A549 (cell line): ENCODE data around the gene BRPF1. TPM values are rescaled to one million over a fixed set of nuclear protein-coding genes. Genes with fewer than 3 reads are reported as not detected.

Source experiments
- ATAC-seq, 2 experiments: fragments of 200-7000 bp in 1 of 2; fragments of >200 bp in 1 of 2; cut with Nextera tagmentation in 1 of 2; cut with Tn5 transposase in 1 of 2; 3 replicates each; pipeline versions ENCODE4 v1.8.0 to v1.9.1; 2018 to 2020; ENCODE audit warnings: mild to moderate bottlenecking in 1 of 2, moderate library complexity in 1 of 2
- CTCF ChIA-PET: fragments of 300-600 bp; sonication (Branson Sonifier 250); formaldehyde crosslinking; extraction: SDS; loops from one replicate; lab custom pipeline; 2021; ENCODE audit warnings: antibody characterized with exemption, inconsistent platforms; lab: Yijun Ruan, JAX
- POLR2A ChIA-PET: fragments of 350-600 bp; formaldehyde crosslinking; extraction: SDS; loops from one replicate; lab custom pipeline; 2021; ENCODE audit warnings: antibody characterized with exemption, inconsistent platforms; lab: Yijun Ruan, JAX
- DNase-seq, 2 experiments: peaks; one replicate each; pipeline versions ENCODE4 v3.0.0 to v3.0.0-alpha.2; 2011 to 2016; ENCODE audit warnings: low read depth in 1 of 2, low spot score in 1 of 2
- FAIRE-seq: peaks from 2 replicates; lab custom pipeline; 2011; peaks lifted over from hg19 to GRCh38; lab: Jason Lieb, UNC
- H3K27ac ChIP-seq, 2 experiments: fragments of >200 bp; sonication (Bioruptor Twin); formaldehyde crosslinking; 3 replicates each; pipeline ENCODE4 v1.5.1; 2016 to 2017
- H3K4me1 ChIP-seq: fragments of >200 bp; sonication (Bioruptor Twin); formaldehyde crosslinking; 3 replicates; pipeline ENCODE4 v1.6.1; 2016
- H3K4me2 ChIP-seq: fragments of >200 bp; sonication (Bioruptor Twin); formaldehyde crosslinking; 3 replicates; pipeline ENCODE4 v1.6.1; 2016
- H3K4me3 ChIP-seq: fragments of >200 bp; sonication (Bioruptor Twin); formaldehyde crosslinking; 3 replicates; pipeline ENCODE4 v1.5.1; 2016
- H3K9me3 ChIP-seq: fragments of >200 bp; sonication (Bioruptor Twin); formaldehyde crosslinking; 3 replicates; pipeline ENCODE4 v1.6.1; 2016
- ATOH8 ChIP-seq: fragments of 250-450 bp; sonication (Bioruptor Pico); IDR thresholded peaks from 2 replicates; pipeline ENCODE4 v1.5.0; 2020; ENCODE audit warnings: low read depth, mild to moderate bottlenecking, moderate library complexity
- BHLHE40 ChIP-seq: IDR thresholded peaks from 2 replicates; pipeline ENCODE4 v1.6.1; 2012; ENCODE audit warnings: low read depth, low read length, inconsistent platforms
- CBX8 ChIP-seq: fragments of 200-600 bp; sonication (generic); IDR thresholded peaks from 2 replicates; pipeline ENCODE4 v1.6.1; 2016
- CHD2 ChIP-seq: fragments of 150-350 bp; IDR thresholded peaks from 2 replicates; pipeline ENCODE4 v1.6.1; 2014; ENCODE audit warnings: low read length; ENCODE audit not compliant: partially characterized antibody
- ESRRA ChIP-seq: fragments of 150-350 bp; IDR thresholded peaks from 2 replicates; pipeline ENCODE4 v1.6.1; 2014; ENCODE audit warnings: mild to moderate bottlenecking, low read length, borderline replicate concordance
- FOXS1 ChIP-seq: fragments of 250-450 bp; sonication (Bioruptor Pico); IDR thresholded peaks from 2 replicates; pipeline ENCODE4 v1.5.0; 2020; ENCODE audit warnings: mild to moderate bottlenecking, moderate library complexity
- GATA3 ChIP-seq: IDR thresholded peaks from 2 replicates; pipeline ENCODE4 v1.6.1; 2012; ENCODE audit warnings: borderline replicate concordance
- HEYL ChIP-seq: fragments of 250-450 bp; sonication (Bioruptor Pico); IDR thresholded peaks from 2 replicates; pipeline ENCODE4 v1.8.0; 2021; ENCODE audit warnings: mild to moderate bottlenecking, moderate library complexity
- HOXA7 ChIP-seq: fragments of 250-450 bp; sonication (Bioruptor Pico); IDR thresholded peaks from 2 replicates; pipeline ENCODE4 v1.5.0; 2020; ENCODE audit warnings: mild to moderate bottlenecking, moderate library complexity
- HOXB13 ChIP-seq: fragments of 250-450 bp; sonication (Bioruptor Pico); IDR thresholded peaks from 2 replicates; pipeline ENCODE4 v1.5.0; 2020; ENCODE audit warnings: low read depth, mild to moderate bottlenecking, moderate library complexity
- JUN ChIP-seq, 2 experiments: fragments of >200 bp; sonication (Bioruptor Twin); formaldehyde crosslinking; IDR thresholded peaks; 2 replicates in 1 of 2; 3 replicates in 1 of 2; pipeline ENCODE4 v1.6.1; 2016 to 2017
- MAFK ChIP-seq: fragments of 450-650 bp; IDR thresholded peaks from 2 replicates; pipeline ENCODE4 v1.6.1; 2014; ENCODE audit not compliant: partially characterized antibody
- MAZ ChIP-seq: fragments of 150-350 bp; IDR thresholded peaks from 2 replicates; pipeline ENCODE4 v1.6.1; 2014; ENCODE audit warnings: antibody characterized with exemption, low read depth, low read length, borderline replicate concordance
- PBX3 ChIP-seq: IDR thresholded peaks from 2 replicates; pipeline ENCODE4 v1.6.1; 2012
- RAD21 ChIP-seq, 2 experiments: fragments of >200 bp in 1 of 2; sonication (Bioruptor Twin) in 1 of 2; formaldehyde crosslinking in 1 of 2; IDR thresholded peaks in 1 of 2; conservative IDR thresholded peaks in 1 of 2; 2 replicates in 1 of 2; 3 replicates in 1 of 2; pipeline ENCODE4 v1.6.1; 2012 to 2018; ENCODE audit warnings: inconsistent platforms in 1 of 2
- RFX5 ChIP-seq: fragments of 450-650 bp; IDR thresholded peaks from 2 replicates; pipeline ENCODE4 v1.7.1; 2014; ENCODE audit warnings: antibody characterized with exemption, mild to moderate bottlenecking, moderate library complexity
- SMC3 ChIP-seq: fragments of >200 bp; sonication (Bioruptor Twin); formaldehyde crosslinking; IDR thresholded peaks from 3 replicates; pipeline ENCODE4 v1.6.1; 2018; ENCODE audit warnings: inconsistent platforms
- TFCP2L1 ChIP-seq: fragments of 250-450 bp; sonication (Bioruptor Pico); IDR thresholded peaks from 2 replicates; pipeline ENCODE4 v1.5.0; 2021; ENCODE audit warnings: mild to moderate bottlenecking
- TP53 ChIP-seq: fragments of 250-450 bp; sonication (Bioruptor Pico); IDR thresholded peaks from 2 replicates; pipeline ENCODE4 v1.5.0; 2021; ENCODE audit warnings: mild to moderate bottlenecking, moderate library complexity
- ZC3H11A ChIP-seq: fragments of 450-650 bp; IDR thresholded peaks from 2 replicates; pipeline ENCODE4 v1.6.1; 2014; ENCODE audit warnings: antibody characterized with exemption, mild to moderate bottlenecking
- ZFP36 ChIP-seq: fragments of 450-650 bp; IDR thresholded peaks from 2 replicates; pipeline ENCODE4 v1.6.1; 2014; ENCODE audit warnings: borderline replicate concordance; ENCODE audit not compliant: partially characterized antibody
- ZNF302 ChIP-seq: fragments of 250-450 bp; sonication (Bioruptor Pico); IDR thresholded peaks from 2 replicates; pipeline ENCODE4 v1.9.0; 2021; ENCODE audit warnings: inconsistent platforms, mild to moderate bottlenecking, moderate library complexity
- WGBS: methylation state at CpG from one replicate; pipeline ENCODE4 v1.1.6; 2017; ENCODE audit errors: missing lambda C conversion rate; 5-methylcytosine and 5-hydroxymethylcytosine counted together
- polyA plus RNA-seq, 4 experiments: library from polyadenylated mRNA; depleted of rRNA in 3 of 4; stranded (reverse); fragments of >200 nt; fragmentation: RNase III in 1 of 4; extraction: RNeasy Plus Mini Kit Qiagen cat#74134 plus additional on column Dnase treatment in 1 of 4; gene quantifications; 2 replicates in 3 of 4; 3 replicates in 1 of 4; pipeline ENCODE4 v1.2.3, GENCODE V29; 2011 to 2017
- TF ChIP-seq, protein P1 (sequence below): fragments of >200 bp; sonication (Bioruptor Twin); formaldehyde crosslinking; IDR thresholded peaks from 2 replicates; pipeline ENCODE4 v1.6.1; 2016
- TF ChIP-seq, protein P2 (sequence below): fragments of >200 bp; sonication (Bioruptor Twin); formaldehyde crosslinking; IDR thresholded peaks from 3 replicates; pipeline ENCODE4 v1.5.1; 2016

Gene BRPF1
- polyA plus RNA-seq, 2 of the 4 experiments (the other 2 are of a cell fraction), result 8.6 to 12.4 TPM

DNA sequence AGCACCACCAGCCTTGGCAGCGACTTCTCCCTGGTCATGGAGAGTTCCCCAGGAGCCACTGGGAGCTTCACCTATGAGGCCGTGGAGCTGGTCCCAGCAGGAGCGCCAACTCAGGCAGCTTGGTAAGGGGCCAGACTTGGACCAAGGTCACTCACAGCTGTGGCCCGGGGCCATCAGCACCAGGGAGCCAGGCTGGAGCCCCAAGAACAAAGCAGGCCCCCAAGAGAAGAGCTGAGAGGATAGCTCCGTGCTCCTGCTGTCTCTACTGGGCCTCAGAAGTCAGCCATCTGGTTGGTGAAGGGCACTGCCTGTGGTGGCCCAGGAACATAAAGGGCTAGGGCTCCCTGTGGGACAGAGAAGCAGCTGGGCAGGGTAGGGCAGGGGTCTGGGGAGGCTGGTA, 42.6 kb upstream of the BRPF1 start:
- Histone ChIP-seq H3K4me2 (no peak overlapping the region), H3K27ac (no peak overlapping the region), H3K9me3 (no peaks in the 10 kb centered on the region), H3K4me1 (no peaks in the 10 kb centered on the region), H3K4me3 (no peak overlapping the region)
- FAIRE-seq (no peak), DNase-seq (no peak), ATAC-seq (no peak)
- ChIA-PET CTCF (interaction anchor here (0.6 to 1.4 kb wide), 3 partner anchors 8 to 387 kb away, joined by 3 to 4 read pairs (median 4); no protein-coding TSS in a partner anchor), POLR2A (no interaction called here)
- WGBS, result 92% methylated on average over 5 of the region's 5 CpGs
- TF ChIP-seq ATOH8, result no peak
- no peak for TF ChIP-seq ZFP36
- TF ChIP-seq RFX5, result no peak
- no peak for TF ChIP-seq ESRRA
- TF ChIP-seq ZNF302 (CRISPR knock-in tag), result no peak
- no peak for TF ChIP-seq HOXB13
- no peak for TF ChIP-seq MAZ
- no peak for TF ChIP-seq CHD2
- TF ChIP-seq RAD21 (conservative IDR thresholded peaks at IDR 0.05 in 1 of 2, IDR thresholded peaks at IDR 0.05 in 1 of 2), result no peak
- no peak for TF ChIP-seq HOXA7 (CRISPR knock-in tag)
- TF ChIP-seq BHLHE40, result no peak
- no peak for TF ChIP-seq JUN (IDR thresholded peaks at IDR 0.05)
- TF ChIP-seq, protein P1, sequence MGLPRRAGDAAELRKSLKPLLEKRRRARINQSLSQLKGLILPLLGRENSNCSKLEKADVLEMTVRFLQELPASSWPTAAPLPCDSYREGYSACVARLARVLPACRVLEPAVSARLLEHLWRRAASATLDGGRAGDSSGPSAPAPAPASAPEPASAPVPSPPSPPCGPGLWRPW, result no peak
- no peak for TF ChIP-seq FOXS1 (CRISPR knock-in tag)
- no peak for TF ChIP-seq GATA3
- no peak for TF ChIP-seq SMC3
- TF ChIP-seq CBX8, result no peak
- TF ChIP-seq, all 56 proteins: peak for 0

GRCh38 chr3:9689757-9690156, 41.8 kb upstream of the BRPF1 start:
- Histone ChIP-seq H3K4me1 (no peaks in the 10 kb centered on the region), H3K9me3 (no peaks in the 10 kb centered on the region), H3K4me2 (no peak overlapping the region), H3K4me3 (no peak overlapping the region), H3K27ac (no peak overlapping the region)
- FAIRE-seq (no peak), ATAC-seq (no peak), DNase-seq (no peak)
- CTCF ChIA-PET, result interaction anchor here (0.9 to 1.2 kb wide), 2 partner anchors 26 to 188 kb away, joined by 3 read pairs; no protein-coding TSS in a partner anchor
- POLR2A ChIA-PET, result no interaction called here
- TF ChIP-seq TFCP2L1 (CRISPR knock-in tag) (no peak), ZC3H11A (no peak), TP53 (CRISPR knock-in tag) (no peak), SMC3 (no peak), CHD2 (no peak), HEYL (CRISPR knock-in tag) (no peak), PBX3 (no peak), MAFK (no peak), MAZ (no peak)
- TF ChIP-seq, protein P2, sequence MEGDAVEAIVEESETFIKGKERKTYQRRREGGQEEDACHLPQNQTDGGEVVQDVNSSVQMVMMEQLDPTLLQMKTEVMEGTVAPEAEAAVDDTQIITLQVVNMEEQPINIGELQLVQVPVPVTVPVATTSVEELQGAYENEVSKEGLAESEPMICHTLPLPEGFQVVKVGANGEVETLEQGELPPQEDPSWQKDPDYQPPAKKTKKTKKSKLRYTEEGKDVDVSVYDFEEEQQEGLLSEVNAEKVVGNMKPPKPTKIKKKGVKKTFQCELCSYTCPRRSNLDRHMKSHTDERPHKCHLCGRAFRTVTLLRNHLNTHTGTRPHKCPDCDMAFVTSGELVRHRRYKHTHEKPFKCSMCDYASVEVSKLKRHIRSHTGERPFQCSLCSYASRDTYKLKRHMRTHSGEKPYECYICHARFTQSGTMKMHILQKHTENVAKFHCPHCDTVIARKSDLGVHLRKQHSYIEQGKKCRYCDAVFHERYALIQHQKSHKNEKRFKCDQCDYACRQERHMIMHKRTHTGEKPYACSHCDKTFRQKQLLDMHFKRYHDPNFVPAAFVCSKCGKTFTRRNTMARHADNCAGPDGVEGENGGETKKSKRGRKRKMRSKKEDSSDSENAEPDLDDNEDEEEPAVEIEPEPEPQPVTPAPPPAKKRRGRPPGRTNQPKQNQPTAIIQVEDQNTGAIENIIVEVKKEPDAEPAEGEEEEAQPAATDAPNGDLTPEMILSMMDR, result no peak
- WGBS, result 97% methylated on average over 4 of the region's 4 CpGs
